ENCODE data around the gene CREB3L2.

CREB3L2 gene

DNA sequence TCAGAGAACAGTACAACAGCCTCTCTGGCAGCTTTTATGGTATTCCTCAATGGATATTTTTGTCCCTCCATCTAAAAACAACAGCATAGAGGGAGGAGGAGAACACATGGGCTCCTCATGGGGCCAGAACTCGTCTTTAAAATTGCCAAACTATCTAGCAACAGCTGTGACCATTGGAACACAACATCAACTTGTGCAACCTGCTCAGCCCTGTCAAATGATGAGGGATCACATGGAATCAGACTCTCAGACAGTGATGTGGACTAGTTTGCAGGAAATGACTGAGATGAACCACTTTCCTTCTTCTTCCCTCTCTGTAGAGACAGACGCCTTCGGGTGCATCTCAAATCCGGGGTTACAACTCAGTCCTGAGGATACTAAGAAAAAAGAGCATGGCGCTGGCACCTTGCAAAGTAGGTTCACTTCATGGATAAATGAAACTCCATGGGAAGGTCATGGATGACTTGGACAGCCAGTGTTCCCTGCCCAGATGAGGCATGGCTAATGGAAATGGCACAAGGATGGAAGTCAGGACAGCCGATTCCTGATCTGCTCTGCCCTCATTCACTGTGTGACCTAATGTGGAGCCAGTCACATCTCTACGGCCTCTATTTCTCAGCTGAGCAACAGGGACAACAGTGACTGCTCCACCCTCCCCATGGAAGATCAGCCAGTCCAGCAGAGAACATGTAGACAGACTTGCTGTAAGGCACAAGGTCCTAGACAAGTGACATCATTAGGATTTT lies 130.5 kb downstream of the CREB3L2 start:
- TF ChIP-seq SPI1 (IDR thresholded peaks at IDR 0.05; ENCODE audit: borderline replicate concordance, low read depth): no peak
- TF ChIP-seq, protein P1, sequence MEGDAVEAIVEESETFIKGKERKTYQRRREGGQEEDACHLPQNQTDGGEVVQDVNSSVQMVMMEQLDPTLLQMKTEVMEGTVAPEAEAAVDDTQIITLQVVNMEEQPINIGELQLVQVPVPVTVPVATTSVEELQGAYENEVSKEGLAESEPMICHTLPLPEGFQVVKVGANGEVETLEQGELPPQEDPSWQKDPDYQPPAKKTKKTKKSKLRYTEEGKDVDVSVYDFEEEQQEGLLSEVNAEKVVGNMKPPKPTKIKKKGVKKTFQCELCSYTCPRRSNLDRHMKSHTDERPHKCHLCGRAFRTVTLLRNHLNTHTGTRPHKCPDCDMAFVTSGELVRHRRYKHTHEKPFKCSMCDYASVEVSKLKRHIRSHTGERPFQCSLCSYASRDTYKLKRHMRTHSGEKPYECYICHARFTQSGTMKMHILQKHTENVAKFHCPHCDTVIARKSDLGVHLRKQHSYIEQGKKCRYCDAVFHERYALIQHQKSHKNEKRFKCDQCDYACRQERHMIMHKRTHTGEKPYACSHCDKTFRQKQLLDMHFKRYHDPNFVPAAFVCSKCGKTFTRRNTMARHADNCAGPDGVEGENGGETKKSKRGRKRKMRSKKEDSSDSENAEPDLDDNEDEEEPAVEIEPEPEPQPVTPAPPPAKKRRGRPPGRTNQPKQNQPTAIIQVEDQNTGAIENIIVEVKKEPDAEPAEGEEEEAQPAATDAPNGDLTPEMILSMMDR (IDR thresholded peaks at IDR 0.05; ENCODE audit: insufficient read depth, low read length): no peak
- no peak for TF ChIP-seq GABPA (IDR thresholded peaks at IDR 0.05; ENCODE audit: low read depth)
- no peak for TF ChIP-seq POLR2AphosphoS5 (IDR thresholded peaks at IDR 0.05; ENCODE audit: low read depth)
- TF ChIP-seq, protein P2, sequence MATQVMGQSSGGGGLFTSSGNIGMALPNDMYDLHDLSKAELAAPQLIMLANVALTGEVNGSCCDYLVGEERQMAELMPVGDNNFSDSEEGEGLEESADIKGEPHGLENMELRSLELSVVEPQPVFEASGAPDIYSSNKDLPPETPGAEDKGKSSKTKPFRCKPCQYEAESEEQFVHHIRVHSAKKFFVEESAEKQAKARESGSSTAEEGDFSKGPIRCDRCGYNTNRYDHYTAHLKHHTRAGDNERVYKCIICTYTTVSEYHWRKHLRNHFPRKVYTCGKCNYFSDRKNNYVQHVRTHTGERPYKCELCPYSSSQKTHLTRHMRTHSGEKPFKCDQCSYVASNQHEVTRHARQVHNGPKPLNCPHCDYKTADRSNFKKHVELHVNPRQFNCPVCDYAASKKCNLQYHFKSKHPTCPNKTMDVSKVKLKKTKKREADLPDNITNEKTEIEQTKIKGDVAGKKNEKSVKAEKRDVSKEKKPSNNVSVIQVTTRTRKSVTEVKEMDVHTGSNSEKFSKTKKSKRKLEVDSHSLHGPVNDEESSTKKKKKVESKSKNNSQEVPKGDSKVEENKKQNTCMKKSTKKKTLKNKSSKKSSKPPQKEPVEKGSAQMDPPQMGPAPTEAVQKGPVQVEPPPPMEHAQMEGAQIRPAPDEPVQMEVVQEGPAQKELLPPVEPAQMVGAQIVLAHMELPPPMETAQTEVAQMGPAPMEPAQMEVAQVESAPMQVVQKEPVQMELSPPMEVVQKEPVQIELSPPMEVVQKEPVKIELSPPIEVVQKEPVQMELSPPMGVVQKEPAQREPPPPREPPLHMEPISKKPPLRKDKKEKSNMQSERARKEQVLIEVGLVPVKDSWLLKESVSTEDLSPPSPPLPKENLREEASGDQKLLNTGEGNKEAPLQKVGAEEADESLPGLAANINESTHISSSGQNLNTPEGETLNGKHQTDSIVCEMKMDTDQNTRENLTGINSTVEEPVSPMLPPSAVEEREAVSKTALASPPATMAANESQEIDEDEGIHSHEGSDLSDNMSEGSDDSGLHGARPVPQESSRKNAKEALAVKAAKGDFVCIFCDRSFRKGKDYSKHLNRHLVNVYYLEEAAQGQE (IDR thresholded peaks at IDR 0.05; ENCODE audit: insufficient replicate concordance, low read depth): no peak
- no peaks in the 10 kb centered on the region for H3K27me3 ChIP-seq (ENCODE audit: insufficient read depth, poor library complexity, severe bottlenecking)
- H3K4me3 ChIP-seq (replicated peaks; ENCODE audit: insufficient read depth, low read length): no peak overlapping the region
- no peak overlapping the region for H3K27ac ChIP-seq (replicated peaks)
- no peak for DNase-seq (ENCODE audit: low read depth in 1 of 2, low spot score in 1 of 2)

DNA sequence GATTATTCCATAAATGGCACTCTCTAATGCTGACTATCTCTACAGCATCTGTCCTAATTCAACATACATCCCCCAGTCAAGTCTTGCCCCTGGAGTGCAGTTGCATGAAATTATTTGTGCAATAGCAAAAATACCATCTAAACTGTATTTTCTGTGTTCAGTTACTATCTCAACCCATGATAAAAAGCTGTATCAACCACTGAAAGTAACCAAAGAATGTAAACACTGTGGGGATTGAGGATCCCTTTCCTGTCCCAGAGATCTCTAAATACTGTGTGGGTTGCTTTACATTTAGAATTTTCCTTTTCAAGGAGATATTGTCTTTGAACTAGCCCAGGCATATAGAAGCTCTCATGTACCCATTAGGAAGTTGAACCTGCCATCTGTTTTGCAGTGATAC lies 131.2 kb downstream of the CREB3L2 start:
- no peak overlapping the region for H3K27ac ChIP-seq (replicated peaks)
- no peak for DNase-seq (ENCODE audit: low read depth in 1 of 2, low spot score in 1 of 2)
- H3K4me3 ChIP-seq (replicated peaks; ENCODE audit: insufficient read depth, low read length): no peak overlapping the region
- no peaks in the 10 kb centered on the region for H3K27me3 ChIP-seq (ENCODE audit: insufficient read depth, poor library complexity, severe bottlenecking)
- TF ChIP-seq POLR2AphosphoS5 (IDR thresholded peaks at IDR 0.05; ENCODE audit: low read depth) (no peak), SPI1 (IDR thresholded peaks at IDR 0.05; ENCODE audit: borderline replicate concordance, low read depth) (no peak), GABPA (IDR thresholded peaks at IDR 0.05; ENCODE audit: low read depth) (no peak)
- TF ChIP-seq, protein P1 (IDR thresholded peaks at IDR 0.05; ENCODE audit: insufficient read depth, low read length): no peak
- TF ChIP-seq, protein P2 (IDR thresholded peaks at IDR 0.05; ENCODE audit: insufficient replicate concordance, low read depth): no peak

- TF ChIP-seq GABPA (IDR thresholded peaks at IDR 0.05; ENCODE audit: low read depth) (no peak), POLR2AphosphoS5 (IDR thresholded peaks at IDR 0.05; ENCODE audit: low read depth) (no peak), SPI1 (IDR thresholded peaks at IDR 0.05; ENCODE audit: borderline replicate concordance, low read depth) (no peak)
- TF ChIP-seq, protein P1 (IDR thresholded peaks at IDR 0.05; ENCODE audit: insufficient read depth, low read length): no peak
- TF ChIP-seq, protein P2 (IDR thresholded peaks at IDR 0.05; ENCODE audit: insufficient replicate concordance, low read depth): no peak
- Histone ChIP-seq H3K4me3 (replicated peaks; ENCODE audit: insufficient read depth, low read length) (no peak overlapping the region), H3K27me3 (ENCODE audit: insufficient read depth, poor library complexity, severe bottlenecking) (no peaks in the 10 kb centered on the region), H3K27ac (replicated peaks) (no peak overlapping the region)
- DNase-seq (ENCODE audit: low read depth in 1 of 2, low spot score in 1 of 2): no peak
These were observed 131.8 kb downstream of the CREB3L2 start for GRCh38 chr7:137870078-137870477.

Measured in HL-60 (cell line).